ENCODE measurements around the gene ARHGAP32. TPM values are rescaled to one million over a fixed set of nuclear protein-coding genes. Genes with fewer than 3 reads are reported as not detected.

ARHGAP32 gene
- total RNA-seq, 1 experiment from 2014 or later: 54.0 TPM

- BruUV-seq (replicated peaks): no TSS peak
- H3K27ac Mint-ChIP-seq (ENCODE audit: unreplicated experiment): no peak overlapping the region
- H3K4me1 Mint-ChIP-seq (ENCODE audit: low read depth, unreplicated experiment): no peaks in the 10 kb centered on the region
- CTCF ChIA-PET: no interaction called here
- TF ChIP-seq CTCF (IDR thresholded peaks at IDR 0.05; ENCODE audit: insufficient read depth in 1 of 2, low read depth in 1 of 2, low read length in 1 of 2, severe bottlenecking in 1 of 2, unreplicated experiment in 1 of 2): no peak
- no peaks in the 10 kb centered on the region for H3K27me3 ChIP-seq (replicated peaks; ENCODE audit: control insufficient read depth, insufficient read depth, low read length)
- peaks cover 13% of the 10 kb centered on the region for H3K36me3 Mint-ChIP-seq (ENCODE audit: insufficient read depth, unreplicated experiment)
- no peak overlapping the region for H3K4me3 ChIP-seq (ENCODE audit: low read depth, low read length)
- H3K27me3 Mint-ChIP-seq (ENCODE audit: insufficient read depth, unreplicated experiment): no peaks in the 10 kb centered on the region
- H3K9me3 Mint-ChIP-seq (ENCODE audit: unreplicated experiment): no peaks in the 10 kb centered on the region
- no peaks in the 10 kb centered on the region for H3K36me3 ChIP-seq (ENCODE audit: control insufficient read depth, insufficient read depth, low read length)
- intact Hi-C loops (cut with micrococcal nuclease; ENCODE audit: unreplicated experiment): no loop called here
- H3K9me3 ChIP-seq: 0 out of 2 replicates have a peak, but pooled peaks cover 6% of the 10 kb centered on the region
- no peak for DNase-seq
- POLR2A ChIA-PET: no interaction called here
- H3K4me1 ChIP-seq: no peaks in the 10 kb centered on the region
- H3K4me3 Mint-ChIP-seq (ENCODE audit: unreplicated experiment): no peak overlapping the region
Observed at GRCh38 chr11:128988242-128988970, 203.7 kb downstream of the ARHGAP32 start.

- BruUV-seq (replicated peaks): no TSS peak
- Mint-ChIP-seq H3K36me3 (ENCODE audit: insufficient read depth, unreplicated experiment) (peaks cover 19% of the 10 kb centered on the region), H3K27ac (ENCODE audit: unreplicated experiment) (no peak overlapping the region), H3K4me1 (ENCODE audit: low read depth, unreplicated experiment) (no peaks in the 10 kb centered on the region), H3K27me3 (ENCODE audit: insufficient read depth, unreplicated experiment) (no peaks in the 10 kb centered on the region), H3K9me3 (ENCODE audit: unreplicated experiment) (no peaks in the 10 kb centered on the region), H3K4me3 (ENCODE audit: unreplicated experiment) (no peak overlapping the region)
- TF ChIP-seq CTCF (IDR thresholded peaks at IDR 0.05; ENCODE audit: insufficient read depth in 1 of 2, low read depth in 1 of 2, low read length in 1 of 2, severe bottlenecking in 1 of 2, unreplicated experiment in 1 of 2): no peak
- H3K4me1 ChIP-seq: no peaks in the 10 kb centered on the region
- ChIA-PET CTCF (no interaction called here), POLR2A (no interaction called here)
- 0 out of 2 replicates have a peak, but pooled peaks cover 6% of the 10 kb centered on the region for H3K9me3 ChIP-seq
- no peaks in the 10 kb centered on the region for H3K27me3 ChIP-seq (replicated peaks; ENCODE audit: control insufficient read depth, insufficient read depth, low read length)
- intact Hi-C loops (cut with micrococcal nuclease; ENCODE audit: unreplicated experiment): no loop called here
- no peaks in the 10 kb centered on the region; the same call in 1 of the 2 replicates for H3K36me3 ChIP-seq (ENCODE audit: control insufficient read depth, insufficient read depth, low read length)
- H3K4me3 ChIP-seq (ENCODE audit: low read depth, low read length): no peak overlapping the region
- no peak for DNase-seq
Observed at GRCh38 chr11:128985880-128986279, 206.2 kb downstream of the ARHGAP32 start.

GRCh38 chr11:128983023-128983422 lies 209.1 kb downstream of the ARHGAP32 start:
- no peak overlapping the region for H3K27ac Mint-ChIP-seq (ENCODE audit: unreplicated experiment)
- no peak overlapping the region for H3K4me3 Mint-ChIP-seq (ENCODE audit: unreplicated experiment)
- ChIA-PET POLR2A (no interaction called here), CTCF (no interaction called here)
- no peak for TF ChIP-seq CTCF (IDR thresholded peaks at IDR 0.05; ENCODE audit: insufficient read depth in 1 of 2, low read depth in 1 of 2, low read length in 1 of 2, severe bottlenecking in 1 of 2, unreplicated experiment in 1 of 2)
- no peaks in the 10 kb centered on the region for H3K27me3 Mint-ChIP-seq (ENCODE audit: insufficient read depth, unreplicated experiment)
- no peaks in the 10 kb centered on the region for H3K9me3 Mint-ChIP-seq (ENCODE audit: unreplicated experiment)
- peaks cover 31% of the 10 kb centered on the region for H3K36me3 Mint-ChIP-seq (ENCODE audit: insufficient read depth, unreplicated experiment)
- H3K4me1 Mint-ChIP-seq (ENCODE audit: low read depth, unreplicated experiment): no peaks in the 10 kb centered on the region
- no peaks in the 10 kb centered on the region for H3K27me3 ChIP-seq (replicated peaks; ENCODE audit: control insufficient read depth, insufficient read depth, low read length)
- no peaks in the 10 kb centered on the region for H3K9me3 ChIP-seq
- intact Hi-C loops (cut with micrococcal nuclease; ENCODE audit: unreplicated experiment): no loop called here
- H3K4me3 ChIP-seq (ENCODE audit: low read depth, low read length): no peak overlapping the region
- no peaks in the 10 kb centered on the region for H3K4me1 ChIP-seq
- DNase-seq: no peak
- H3K36me3 ChIP-seq (ENCODE audit: control insufficient read depth, insufficient read depth, low read length): no peaks in the 10 kb centered on the region; the same call in 1 of the 2 replicates
- no TSS peak for BruUV-seq (replicated peaks)
